SW 1271 (cell line): ENCODE measurements around the gene LRRC27.

ENCODE experiments used
- DNase-seq, 2 experiments: peaks; one replicate each; lab custom pipeline; 2025; lab: John Stamatoyannopoulos, UW

LRRC27 gene

DNA sequence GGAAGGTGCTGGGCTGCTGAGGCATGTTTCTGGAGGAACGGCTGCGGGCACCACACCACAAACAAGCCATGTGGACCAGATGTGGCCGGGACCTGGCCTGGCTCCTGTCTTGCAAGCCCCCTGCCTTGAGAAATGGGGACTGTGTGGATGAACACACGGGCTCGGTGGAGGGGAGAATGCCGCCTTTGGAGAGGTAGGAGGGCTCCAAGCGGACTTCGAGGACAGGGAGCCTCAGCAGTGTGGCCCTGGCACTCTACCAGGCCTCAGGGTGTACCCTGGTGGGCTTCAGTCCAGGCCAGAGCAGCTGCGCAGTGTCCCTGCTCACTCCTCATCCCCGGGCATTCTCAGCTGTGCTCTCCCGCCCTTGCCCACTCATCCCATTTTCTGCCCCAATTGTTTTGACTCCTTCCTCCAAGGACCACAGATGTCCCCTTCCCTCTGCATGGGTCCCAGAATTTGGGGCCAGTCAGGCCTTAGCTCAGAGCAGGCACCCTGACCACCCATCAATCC is 96.5 kb downstream of the LRRC27 start:
- no peak for DNase-seq
